K562 (cell line): ENCODE measurements around the gene LDB2. TPM values are rescaled to one million over a fixed set of nuclear protein-coding genes. Genes with fewer than 3 reads are reported as not detected.

Source experiments
- CTBP1 ChIP-seq: fragments of 450-650 bp; IDR thresholded peaks from 2 replicates; pipeline ENCODE4 v1.6.1; 2016; ENCODE audit warnings: borderline replicate concordance
- ETV1 ChIP-seq: fragments of 450-650 bp; conservative IDR thresholded peaks from 2 replicates; pipeline ENCODE4 v1.6.1; 2016; ENCODE audit warnings: missing genetic modification characterization, control low read depth, low read depth, missing compliant biosample characterization
- GATAD2B ChIP-seq: fragments of 450-650 bp; IDR thresholded peaks from 2 replicates; pipeline ENCODE4 v1.6.1; 2017; ENCODE audit warnings: mild to moderate bottlenecking, borderline replicate concordance
- MXI1 ChIP-seq: IDR thresholded peaks from 2 replicates; pipeline ENCODE4 v1.6.1; 2011; ENCODE audit warnings: low read depth, mild to moderate bottlenecking, improper control_type of control experiment, low read length
- PHF20 ChIP-seq: fragments of 450-650 bp; IDR thresholded peaks from 2 replicates; pipeline ENCODE4 v1.6.1; 2018; ENCODE audit not compliant: partially characterized antibody
- POLR2AphosphoS2 ChIP-seq: IDR thresholded peaks from 2 replicates; pipeline ENCODE4 v1.6.1; 2012; ENCODE audit warnings: low read length, improper control_type of control experiment
- polyA plus RNA-seq, 8 experiments: library from polyadenylated mRNA; depleted of rRNA in 4 of 8; stranded (reverse) in 5 of 8; unstranded in 3 of 8; fragments of >200 nt; fragmentation: Nextera tagmentation in 2 of 8; fragmentation: Illumina TruSeq in 1 of 8; extraction: Ambion mirVana in 2 of 8; extraction: Trizol in 1 of 8; gene quantifications; 2 replicates each; pipeline versions ENCODE4 v1.2.1 to v1.2.3, GENCODE V29; 2011 to 2014; ENCODE audit warnings: inconsistent platforms in 1 of 8, missing spikeins in 1 of 8
- total RNA-seq, 7 experiments: library from RNA; depleted of rRNA in 6 of 7; stranded (reverse); fragments of >200 nt in 6 of 7; fragmentation: Illumina TruSeq in 2 of 7; extraction: Trizol in 2 of 7; gene quantifications; 2 replicates each; pipeline versions ENCODE4 v1.2.1 to v1.2.3, GENCODE V29; 2011 to 2021; ENCODE audit warnings: low replicate concordance in 1 of 7
- TF ChIP-seq, protein P1 (sequence below): fragments of 450-650 bp; IDR thresholded peaks from 2 replicates; pipeline ENCODE4 v1.6.1; 2016; ENCODE audit warnings: borderline replicate concordance
- TF ChIP-seq, protein P2 (sequence below): sonication (generic); formaldehyde crosslinking; IDR thresholded peaks from 2 replicates; pipeline ENCODE4 v1.8.0; 2022; ENCODE audit warnings: mild to moderate bottlenecking, missing genetic modification reagents

LDB2 gene
- total and polyA plus RNA-seq, 9 of the 15 experiments (the other 6 are each of a cell fraction or from before 2014, with no cell fraction given), result 0.10 to 0.20 TPM; not detected in 7

DNA sequence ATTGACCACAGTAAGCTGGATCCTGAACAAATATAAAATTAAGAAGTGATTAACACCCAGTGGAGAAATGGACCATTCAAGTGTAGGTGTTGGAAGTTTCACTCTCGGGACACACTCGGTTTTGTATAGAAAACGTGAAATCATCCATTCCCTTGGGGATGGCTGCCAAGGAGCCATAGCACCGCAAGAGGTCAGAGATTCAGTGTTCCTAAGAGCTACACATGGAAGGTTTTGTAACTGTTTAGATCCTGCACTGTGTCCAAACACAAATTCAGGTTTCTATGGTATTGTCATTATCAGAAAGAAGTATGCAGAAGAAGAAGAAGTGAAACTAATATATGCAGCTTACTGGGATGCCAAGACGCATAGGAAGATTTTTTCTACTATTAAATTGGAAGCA, 281.0 kb downstream of the LDB2 start (continued):
- no peak for TF ChIP-seq PHF20
- TF ChIP-seq MXI1, result no peak
- TF ChIP-seq GATAD2B, result no peak
- TF ChIP-seq CTBP1, result no peak
- TF ChIP-seq, protein P1, sequence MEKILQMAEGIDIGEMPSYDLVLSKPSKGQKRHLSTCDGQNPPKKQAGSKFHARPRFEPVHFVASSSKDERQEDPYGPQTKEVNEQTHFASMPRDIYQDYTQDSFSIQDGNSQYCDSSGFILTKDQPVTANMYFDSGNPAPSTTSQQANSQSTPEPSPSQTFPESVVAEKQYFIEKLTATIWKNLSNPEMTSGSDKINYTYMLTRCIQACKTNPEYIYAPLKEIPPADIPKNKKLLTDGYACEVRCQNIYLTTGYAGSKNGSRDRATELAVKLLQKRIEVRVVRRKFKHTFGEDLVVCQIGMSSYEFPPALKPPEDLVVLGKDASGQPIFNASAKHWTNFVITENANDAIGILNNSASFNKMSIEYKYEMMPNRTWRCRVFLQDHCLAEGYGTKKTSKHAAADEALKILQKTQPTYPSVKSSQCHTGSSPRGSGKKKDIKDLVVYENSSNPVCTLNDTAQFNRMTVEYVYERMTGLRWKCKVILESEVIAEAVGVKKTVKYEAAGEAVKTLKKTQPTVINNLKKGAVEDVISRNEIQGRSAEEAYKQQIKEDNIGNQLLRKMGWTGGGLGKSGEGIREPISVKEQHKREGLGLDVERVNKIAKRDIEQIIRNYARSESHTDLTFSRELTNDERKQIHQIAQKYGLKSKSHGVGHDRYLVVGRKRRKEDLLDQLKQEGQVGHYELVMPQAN, result no peak
- TF ChIP-seq POLR2AphosphoS2, result no peak
- TF ChIP-seq, protein P2, sequence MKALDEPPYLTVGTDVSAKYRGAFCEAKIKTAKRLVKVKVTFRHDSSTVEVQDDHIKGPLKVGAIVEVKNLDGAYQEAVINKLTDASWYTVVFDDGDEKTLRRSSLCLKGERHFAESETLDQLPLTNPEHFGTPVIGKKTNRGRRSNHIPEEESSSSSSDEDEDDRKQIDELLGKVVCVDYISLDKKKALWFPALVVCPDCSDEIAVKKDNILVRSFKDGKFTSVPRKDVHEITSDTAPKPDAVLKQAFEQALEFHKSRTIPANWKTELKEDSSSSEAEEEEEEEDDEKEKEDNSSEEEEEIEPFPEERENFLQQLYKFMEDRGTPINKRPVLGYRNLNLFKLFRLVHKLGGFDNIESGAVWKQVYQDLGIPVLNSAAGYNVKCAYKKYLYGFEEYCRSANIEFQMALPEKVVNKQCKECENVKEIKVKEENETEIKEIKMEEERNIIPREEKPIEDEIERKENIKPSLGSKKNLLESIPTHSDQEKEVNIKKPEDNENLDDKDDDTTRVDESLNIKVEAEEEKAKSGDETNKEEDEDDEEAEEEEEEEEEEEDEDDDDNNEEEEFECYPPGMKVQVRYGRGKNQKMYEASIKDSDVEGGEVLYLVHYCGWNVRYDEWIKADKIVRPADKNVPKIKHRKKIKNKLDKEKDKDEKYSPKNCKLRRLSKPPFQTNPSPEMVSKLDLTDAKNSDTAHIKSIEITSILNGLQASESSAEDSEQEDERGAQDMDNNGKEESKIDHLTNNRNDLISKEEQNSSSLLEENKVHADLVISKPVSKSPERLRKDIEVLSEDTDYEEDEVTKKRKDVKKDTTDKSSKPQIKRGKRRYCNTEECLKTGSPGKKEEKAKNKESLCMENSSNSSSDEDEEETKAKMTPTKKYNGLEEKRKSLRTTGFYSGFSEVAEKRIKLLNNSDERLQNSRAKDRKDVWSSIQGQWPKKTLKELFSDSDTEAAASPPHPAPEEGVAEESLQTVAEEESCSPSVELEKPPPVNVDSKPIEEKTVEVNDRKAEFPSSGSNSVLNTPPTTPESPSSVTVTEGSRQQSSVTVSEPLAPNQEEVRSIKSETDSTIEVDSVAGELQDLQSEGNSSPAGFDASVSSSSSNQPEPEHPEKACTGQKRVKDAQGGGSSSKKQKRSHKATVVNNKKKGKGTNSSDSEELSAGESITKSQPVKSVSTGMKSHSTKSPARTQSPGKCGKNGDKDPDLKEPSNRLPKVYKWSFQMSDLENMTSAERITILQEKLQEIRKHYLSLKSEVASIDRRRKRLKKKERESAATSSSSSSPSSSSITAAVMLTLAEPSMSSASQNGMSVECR (CRISPR knock-in tag), result no peak
- TF ChIP-seq ETV1 (tag), result no peak
